Activated naive CD4-positive, alpha-beta T cell treated with anti-CD3 and anti-CD28 coated beads, Interleukin-2, amount 50 U/mL, for 24 hours (primary cell): ENCODE data around the gene PARM1.
A peak's percentile ranks its signal among the peaks of the same experiment; 100 is the strongest.

Experiments used
- H3K27ac Mint-ChIP-seq: one replicate; pipeline ENCODE4 v1.8.0; 2021; ENCODE audit warnings: mild to moderate bottlenecking, mixed read lengths
- H3K27me3 Mint-ChIP-seq: one replicate; pipeline ENCODE4 v1.8.0; 2021; ENCODE audit warnings: mixed read lengths
- H3K36me3 Mint-ChIP-seq: one replicate; pipeline ENCODE4 v1.8.0; 2021; ENCODE audit warnings: mixed read lengths
- H3K4me1 Mint-ChIP-seq: one replicate; pipeline ENCODE4 v1.8.0; 2021; ENCODE audit warnings: mixed read lengths
- H3K4me3 Mint-ChIP-seq: one replicate; pipeline ENCODE4 v1.8.0; 2021; ENCODE audit warnings: mild to moderate bottlenecking, mixed read lengths
- H3K9me3 Mint-ChIP-seq: one replicate; pipeline ENCODE4 v1.8.0; 2021; ENCODE audit warnings: mixed read lengths

Gene PARM1, protein sequence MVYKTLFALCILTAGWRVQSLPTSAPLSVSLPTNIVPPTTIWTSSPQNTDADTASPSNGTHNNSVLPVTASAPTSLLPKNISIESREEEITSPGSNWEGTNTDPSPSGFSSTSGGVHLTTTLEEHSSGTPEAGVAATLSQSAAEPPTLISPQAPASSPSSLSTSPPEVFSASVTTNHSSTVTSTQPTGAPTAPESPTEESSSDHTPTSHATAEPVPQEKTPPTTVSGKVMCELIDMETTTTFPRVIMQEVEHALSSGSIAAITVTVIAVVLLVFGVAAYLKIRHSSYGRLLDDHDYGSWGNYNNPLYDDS

GRCh38 chr4:74932832-74933561, at the start of gene PARM1:
PARM1 (plus strand) TSS chr4:74933116; CDS start chr4:74933328, 212 bp downstream.
- Mint-ChIP-seq H3K27ac (no peak within 1 kb of the TSS), H3K4me3 (peak within 1 kb of the TSS; percentile 19), H3K36me3 (no peaks in the 10 kb centered on the region), H3K4me1 (no peaks in the 10 kb centered on the region), H3K9me3 (peaks cover 5% of the 10 kb centered on the region), H3K27me3 (peaks cover 59% of the 10 kb centered on the region)

DNA sequence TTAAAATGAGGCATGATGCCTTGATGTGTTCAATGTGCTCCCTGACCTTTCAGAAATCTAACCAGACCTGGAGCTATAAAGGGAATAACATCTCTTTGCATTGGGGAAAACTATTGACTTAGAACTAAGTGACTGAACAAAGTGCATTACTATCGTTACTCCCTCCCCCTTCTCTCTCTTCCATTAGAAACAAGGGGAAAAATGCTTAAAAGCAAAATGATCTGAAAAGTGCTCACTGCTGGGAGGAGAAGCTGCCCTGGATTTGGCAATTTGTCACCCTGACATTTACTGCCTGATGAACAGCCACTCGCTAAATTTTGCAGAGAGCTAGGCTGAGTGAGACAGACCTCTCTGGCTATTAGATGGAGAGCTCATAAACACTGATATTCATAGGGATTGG, 48.6 kb upstream of the PARM1 start:
- no peak overlapping the region for H3K4me3 Mint-ChIP-seq
- no peaks in the 10 kb centered on the region for H3K36me3 Mint-ChIP-seq
- H3K27me3 Mint-ChIP-seq: peaks cover 3% of the 10 kb centered on the region
- H3K9me3 Mint-ChIP-seq: no peaks in the 10 kb centered on the region
- no peaks in the 10 kb centered on the region for H3K4me1 Mint-ChIP-seq
- no peak overlapping the region for H3K27ac Mint-ChIP-seq

DNA sequence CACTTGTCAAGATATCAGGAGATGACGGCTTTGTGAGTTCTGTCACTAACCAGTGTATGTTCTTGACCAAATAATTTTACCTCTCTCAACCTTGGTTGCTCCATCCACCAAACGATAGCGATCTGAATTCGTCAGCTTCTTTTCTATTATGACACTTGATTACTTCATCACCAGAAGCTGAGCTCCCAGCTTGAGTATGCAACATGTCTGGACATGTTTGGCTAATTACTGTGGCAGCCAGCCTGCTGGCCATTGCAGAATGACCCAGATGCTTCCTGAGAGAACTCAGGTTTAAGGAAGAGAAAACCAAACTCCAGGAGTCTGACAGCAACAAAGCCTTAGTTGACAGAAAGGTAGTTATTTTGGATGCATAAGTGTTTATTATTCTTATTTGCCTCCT, 46.4 kb upstream of the PARM1 start:
- H3K27ac Mint-ChIP-seq: no peak overlapping the region
- no peaks in the 10 kb centered on the region for H3K27me3 Mint-ChIP-seq
- H3K9me3 Mint-ChIP-seq: no peaks in the 10 kb centered on the region
- H3K4me1 Mint-ChIP-seq: no peaks in the 10 kb centered on the region
- H3K4me3 Mint-ChIP-seq: no peak overlapping the region
- H3K36me3 Mint-ChIP-seq: no peaks in the 10 kb centered on the region

DNA sequence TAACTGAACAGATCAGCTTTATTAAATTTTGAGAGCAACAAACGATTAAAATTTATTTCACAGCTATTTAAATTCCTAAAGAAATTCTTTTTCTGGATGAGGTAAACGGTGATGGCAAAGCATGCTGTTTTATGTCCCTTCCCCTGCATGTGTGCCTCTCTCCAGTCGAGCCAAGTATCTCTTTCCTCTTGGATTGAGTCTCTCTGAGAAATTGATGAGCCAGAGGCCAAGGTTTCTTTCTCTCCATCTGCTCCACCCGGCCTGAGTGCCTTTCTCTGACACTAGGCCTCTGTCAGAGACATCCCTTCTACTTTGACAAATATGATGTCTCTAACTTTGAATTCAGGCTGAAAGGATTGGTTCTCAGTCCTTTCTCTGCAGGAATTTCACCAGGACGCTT, 42.6 kb upstream of the PARM1 start:
- H3K27ac Mint-ChIP-seq: no peak overlapping the region
- no peaks in the 10 kb centered on the region for H3K4me1 Mint-ChIP-seq
- no peaks in the 10 kb centered on the region for H3K36me3 Mint-ChIP-seq
- peaks cover 2% of the 10 kb centered on the region for H3K27me3 Mint-ChIP-seq
- H3K4me3 Mint-ChIP-seq: no peak overlapping the region
- H3K9me3 Mint-ChIP-seq: no peaks in the 10 kb centered on the region

- H3K4me3 Mint-ChIP-seq: no peak overlapping the region
Observed at GRCh38 chr4:74891037-74891436, 41.9 kb upstream of the PARM1 start.

GRCh38 chr4:74893171-74893570, 39.7 kb upstream of the PARM1 start:
- no peaks in the 10 kb centered on the region for H3K9me3 Mint-ChIP-seq
- no peak overlapping the region for H3K27ac Mint-ChIP-seq
- no peaks in the 10 kb centered on the region for H3K4me1 Mint-ChIP-seq
- H3K36me3 Mint-ChIP-seq: no peaks in the 10 kb centered on the region
- no peak overlapping the region for H3K4me3 Mint-ChIP-seq
- H3K27me3 Mint-ChIP-seq: peaks cover 2% of the 10 kb centered on the region

More at GRCh38 chr4:74891037-74891436, 41.9 kb upstream of the PARM1 start:
- H3K27me3 Mint-ChIP-seq: peaks cover 2% of the 10 kb centered on the region
- H3K9me3 Mint-ChIP-seq: no peaks in the 10 kb centered on the region
- no peak overlapping the region for H3K27ac Mint-ChIP-seq
- H3K36me3 Mint-ChIP-seq: no peaks in the 10 kb centered on the region
- no peaks in the 10 kb centered on the region for H3K4me1 Mint-ChIP-seq

DNA sequence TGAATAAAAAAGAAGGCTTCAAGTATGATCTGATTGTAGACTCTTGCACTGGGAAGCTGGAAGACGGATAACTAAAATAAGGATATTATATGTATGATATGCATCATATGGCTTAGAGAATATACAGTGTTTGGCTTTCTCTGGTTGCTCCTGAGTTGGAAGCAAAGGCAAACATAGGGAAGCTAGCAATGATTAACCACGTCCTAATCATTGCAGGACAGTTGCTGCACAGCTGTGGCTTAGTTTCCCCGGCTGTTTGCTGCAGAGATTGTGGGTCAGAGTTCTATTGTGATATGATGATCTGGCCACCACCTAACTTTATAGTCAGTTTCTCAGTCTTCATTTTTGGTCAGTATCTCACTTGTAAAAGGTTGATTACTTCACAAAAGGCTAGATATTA, 36.3 kb upstream of the PARM1 start:
- Mint-ChIP-seq H3K27ac (no peak overlapping the region), H3K36me3 (no peaks in the 10 kb centered on the region), H3K4me1 (no peaks in the 10 kb centered on the region), H3K9me3 (no peaks in the 10 kb centered on the region), H3K27me3 (peaks cover 3% of the 10 kb centered on the region), H3K4me3 (no peak overlapping the region)

- Mint-ChIP-seq H3K9me3 (no peaks in the 10 kb centered on the region), H3K36me3 (no peaks in the 10 kb centered on the region), H3K4me3 (no peak overlapping the region), H3K4me1 (no peaks in the 10 kb centered on the region), H3K27ac (no peak overlapping the region), H3K27me3 (peaks cover 3% of the 10 kb centered on the region)
Observed at GRCh38 chr4:74897386-74897785, 35.5 kb upstream of the PARM1 start.

DNA sequence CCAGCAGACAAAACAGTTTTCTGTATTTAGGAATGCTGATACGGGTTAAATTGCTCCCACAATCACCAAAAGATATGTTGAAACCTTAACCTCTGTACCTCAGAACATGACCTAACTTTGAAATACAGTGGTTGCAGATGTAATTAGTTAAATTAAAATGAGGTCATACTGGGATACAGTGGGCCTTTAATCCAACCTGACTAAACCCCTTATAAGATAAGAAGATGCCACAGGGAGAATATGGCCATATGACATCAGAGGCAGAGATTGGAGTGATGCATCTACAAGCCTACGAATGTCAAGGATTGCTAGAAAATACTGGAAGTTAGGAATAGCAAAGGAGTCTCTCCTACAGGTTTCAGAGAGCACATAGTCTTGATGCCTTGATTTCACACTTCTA, 32.1 kb upstream of the PARM1 start:
- Mint-ChIP-seq H3K9me3 (no peaks in the 10 kb centered on the region), H3K4me3 (no peak overlapping the region), H3K4me1 (no peaks in the 10 kb centered on the region), H3K27me3 (peaks cover 5% of the 10 kb centered on the region), H3K36me3 (no peaks in the 10 kb centered on the region), H3K27ac (no peak overlapping the region)

- Mint-ChIP-seq H3K36me3 (no peaks in the 10 kb centered on the region), H3K4me3 (no peak overlapping the region), H3K4me1 (no peaks in the 10 kb centered on the region), H3K27me3 (peaks cover 4% of the 10 kb centered on the region), H3K27ac (no peak overlapping the region), H3K9me3 (no peaks in the 10 kb centered on the region)
Observed at GRCh38 chr4:74904509-74905065, 28.3 kb upstream of the PARM1 start.

DNA sequence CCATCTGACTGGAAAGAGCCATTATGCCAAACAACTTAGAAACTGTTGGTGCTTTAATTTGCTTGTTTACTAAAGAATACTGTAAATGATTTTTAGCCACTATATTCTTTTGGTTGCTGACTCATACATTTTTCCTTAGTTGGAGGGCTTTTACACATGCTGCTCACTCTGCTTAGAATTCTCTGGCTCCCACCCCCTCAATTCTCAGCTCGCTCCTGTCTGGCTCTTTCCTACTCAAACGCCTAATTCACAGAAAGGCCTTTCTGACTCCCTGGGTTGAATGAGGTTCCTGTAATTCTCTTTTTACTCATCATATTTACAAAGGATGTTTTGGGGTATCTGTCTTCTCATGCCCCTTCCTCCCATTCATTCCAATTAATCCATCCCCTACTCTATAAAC, 26.1 kb upstream of the PARM1 start:
- no peaks in the 10 kb centered on the region for H3K9me3 Mint-ChIP-seq
- no peaks in the 10 kb centered on the region for H3K36me3 Mint-ChIP-seq
- H3K27me3 Mint-ChIP-seq: peaks cover 4% of the 10 kb centered on the region
- H3K4me3 Mint-ChIP-seq: no peak overlapping the region
- no peaks in the 10 kb centered on the region for H3K4me1 Mint-ChIP-seq
- no peak overlapping the region for H3K27ac Mint-ChIP-seq

- peaks cover 2% of the 10 kb centered on the region for H3K9me3 Mint-ChIP-seq
- H3K27me3 Mint-ChIP-seq: peaks cover 2% of the 10 kb centered on the region
- H3K4me1 Mint-ChIP-seq: no peaks in the 10 kb centered on the region
- H3K4me3 Mint-ChIP-seq: no peak overlapping the region
- no peaks in the 10 kb centered on the region for H3K36me3 Mint-ChIP-seq
- no peak overlapping the region for H3K27ac Mint-ChIP-seq
Observed at GRCh38 chr4:74919783-74920182, 13.1 kb upstream of the PARM1 start.

GRCh38 chr4:74920704-74921103, 12.2 kb upstream of the PARM1 start:
- Mint-ChIP-seq H3K27me3 (peaks cover 2% of the 10 kb centered on the region), H3K36me3 (no peaks in the 10 kb centered on the region), H3K4me1 (no peaks in the 10 kb centered on the region), H3K27ac (no peak overlapping the region), H3K4me3 (no peak overlapping the region), H3K9me3 (no peaks in the 10 kb centered on the region)

DNA sequence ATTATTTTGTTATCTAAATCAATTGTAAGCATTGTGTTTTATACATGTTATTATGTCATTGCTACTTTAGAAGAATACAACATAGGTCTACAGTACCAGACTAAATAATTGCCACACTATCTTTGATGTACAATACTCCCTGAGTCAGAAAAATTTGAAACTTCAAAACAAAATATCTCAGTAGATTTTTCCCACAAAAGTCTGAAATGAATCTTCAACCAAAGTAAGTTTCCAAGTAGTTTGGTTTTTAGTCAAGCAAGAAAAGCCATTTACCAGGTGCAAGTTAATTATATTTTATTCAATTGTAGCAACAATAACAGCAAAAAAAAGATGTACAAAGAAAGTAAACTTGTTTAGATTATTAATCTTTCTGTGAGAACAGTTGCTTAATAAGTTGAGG, 11.4 kb upstream of the PARM1 start:
- Mint-ChIP-seq H3K9me3 (no peaks in the 10 kb centered on the region), H3K4me3 (no peak overlapping the region), H3K27ac (no peak overlapping the region), H3K36me3 (no peaks in the 10 kb centered on the region), H3K27me3 (peaks cover 2% of the 10 kb centered on the region), H3K4me1 (no peaks in the 10 kb centered on the region)

- peaks cover 18% of the 10 kb centered on the region for H3K27me3 Mint-ChIP-seq
- no peak overlapping the region for H3K4me3 Mint-ChIP-seq
- no peaks in the 10 kb centered on the region for H3K9me3 Mint-ChIP-seq
- no peaks in the 10 kb centered on the region for H3K4me1 Mint-ChIP-seq
- H3K36me3 Mint-ChIP-seq: no peaks in the 10 kb centered on the region
- H3K27ac Mint-ChIP-seq: no peak overlapping the region
Observed at GRCh38 chr4:74926007-74926406, 6.9 kb upstream of the PARM1 start.

GRCh38 chr4:74930162-74930561, 2.8 kb upstream of the PARM1 start:
- no peak overlapping the region for H3K27ac Mint-ChIP-seq
- H3K4me1 Mint-ChIP-seq: no peaks in the 10 kb centered on the region
- H3K4me3 Mint-ChIP-seq: no peak overlapping the region
- peaks cover 50% of the 10 kb centered on the region for H3K27me3 Mint-ChIP-seq
- H3K9me3 Mint-ChIP-seq: peaks cover 5% of the 10 kb centered on the region
- no peaks in the 10 kb centered on the region for H3K36me3 Mint-ChIP-seq
